ENCODE results near the gene CREB5.

Gene CREB5

DNA sequence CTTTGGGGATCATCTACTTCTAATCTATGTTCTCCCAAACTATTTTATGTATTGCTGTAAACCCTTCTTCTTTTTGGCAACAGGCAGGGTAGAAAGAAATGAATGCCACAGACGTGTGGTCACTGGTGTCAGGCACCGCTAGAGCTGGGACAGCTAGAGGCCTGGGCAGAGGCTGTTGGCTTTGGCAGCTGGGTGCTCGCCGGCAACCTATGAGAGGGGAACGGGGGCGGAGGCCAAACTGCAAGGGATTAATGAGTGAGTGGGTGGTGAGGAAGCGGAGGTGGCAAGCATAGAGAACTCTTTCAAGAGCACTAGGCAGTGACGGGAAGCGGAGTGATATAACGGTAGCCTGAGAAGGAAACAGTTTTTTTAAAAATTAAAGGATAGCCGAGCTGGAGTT lies 78.5 kb downstream of the CREB5 start:
- H3K36me3 ChIP-seq (ENCODE audit: control insufficient read depth, insufficient read depth, low read length): no peaks in the 10 kb centered on the region
- no peak overlapping the region for H3K4me3 ChIP-seq (ENCODE audit: extremely low read depth, insufficient read depth, low read length, poor library complexity, severe bottlenecking)
- H3K27ac ChIP-seq (ENCODE audit: low read depth, low read length, severe bottlenecking): no peak overlapping the region
- H3K4me1 ChIP-seq (ENCODE audit: control insufficient read depth, insufficient read depth, low read length, poor library complexity, severe bottlenecking): no peaks in the 10 kb centered on the region
- WGBS, 2 experiments (ENCODE audit: insufficient coverage in 2 of 2): 76 to 80% methylated on average over 9 to 11 of the region's 11 CpGs
- no peaks in the 10 kb centered on the region for H3K9me3 ChIP-seq (ENCODE audit: control insufficient read depth, low read length)

DNA sequence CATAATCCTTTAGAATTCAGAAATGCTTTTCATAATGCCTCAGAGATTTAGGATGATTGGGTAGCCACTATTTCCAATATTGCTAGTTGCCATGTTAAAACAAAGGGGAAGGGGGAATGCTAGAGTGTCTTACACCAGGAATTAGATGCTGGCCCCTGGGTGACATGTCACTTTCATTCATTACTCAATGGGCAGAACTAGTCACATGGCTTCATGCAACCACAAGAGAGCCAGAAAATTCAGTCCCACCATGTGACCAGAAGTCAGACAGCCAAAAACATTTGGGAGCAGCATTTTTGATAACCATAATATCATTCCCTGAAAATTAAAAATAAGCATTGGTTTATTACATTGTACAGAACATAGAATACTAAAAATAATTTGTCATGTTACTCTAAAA lies 81.2 kb downstream of the CREB5 start:
- H3K4me3 ChIP-seq (ENCODE audit: extremely low read depth, insufficient read depth, low read length, poor library complexity, severe bottlenecking): no peak overlapping the region
- no peaks in the 10 kb centered on the region for H3K36me3 ChIP-seq (ENCODE audit: control insufficient read depth, insufficient read depth, low read length)
- no peak overlapping the region for H3K27ac ChIP-seq (ENCODE audit: low read depth, low read length, severe bottlenecking)
- no peaks in the 10 kb centered on the region for H3K4me1 ChIP-seq (ENCODE audit: control insufficient read depth, insufficient read depth, low read length, poor library complexity, severe bottlenecking)
- H3K9me3 ChIP-seq (ENCODE audit: control insufficient read depth, low read length): no peaks in the 10 kb centered on the region

DNA sequence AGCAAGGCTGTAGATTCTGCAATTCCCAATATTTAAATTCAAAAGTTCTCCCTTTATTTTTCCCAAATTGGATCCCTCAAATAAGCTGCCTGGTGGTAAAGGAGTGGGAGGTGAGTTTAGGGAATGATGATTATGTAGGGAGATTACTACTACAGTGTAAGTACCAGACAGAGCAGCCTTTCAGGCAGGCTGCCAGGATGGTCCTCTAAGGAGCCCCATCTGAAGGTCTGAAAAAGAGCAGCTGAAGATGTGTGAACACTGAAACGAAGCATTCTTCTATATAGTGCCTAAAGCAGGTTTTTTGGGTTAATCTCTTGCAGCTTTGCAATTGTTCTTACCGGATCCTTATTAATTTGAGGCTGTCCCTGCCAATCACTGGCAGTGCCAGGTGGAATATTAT lies 84.7 kb downstream of the CREB5 start:
- H3K36me3 ChIP-seq (ENCODE audit: control insufficient read depth, insufficient read depth, low read length): no peaks in the 10 kb centered on the region
- H3K27ac ChIP-seq (ENCODE audit: low read depth, low read length, severe bottlenecking): no peak overlapping the region
- no peak overlapping the region for H3K4me3 ChIP-seq (ENCODE audit: extremely low read depth, insufficient read depth, low read length, poor library complexity, severe bottlenecking)
- H3K4me1 ChIP-seq (ENCODE audit: control insufficient read depth, insufficient read depth, low read length, poor library complexity, severe bottlenecking): no peaks in the 10 kb centered on the region
- 93% methylated on average over 2 of the region's 2 CpGs; no CpG with 5 or more reads in 1 of the 2 experiments for WGBS, 2 experiments (ENCODE audit: insufficient coverage in 2 of 2)
- H3K9me3 ChIP-seq (ENCODE audit: control insufficient read depth, low read length): no peaks in the 10 kb centered on the region

DNA sequence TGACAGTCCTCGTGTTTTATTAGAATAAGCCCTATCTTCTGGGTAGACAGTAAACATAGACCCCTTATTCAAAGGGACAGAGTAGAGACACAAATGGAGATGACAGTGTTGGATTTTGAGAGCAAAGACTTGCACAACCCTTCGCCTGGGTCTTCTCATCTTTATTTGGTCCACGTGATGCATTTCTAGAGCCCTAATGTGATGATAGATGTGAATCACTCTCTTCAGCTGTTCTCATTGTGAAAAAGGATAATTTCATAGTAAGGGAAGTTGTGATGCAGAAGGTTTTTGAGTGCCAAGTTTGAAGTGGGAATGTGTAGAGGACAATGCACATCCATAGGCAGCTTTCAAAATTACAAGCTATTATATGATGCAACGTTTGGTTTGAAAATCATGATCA lies 86.3 kb downstream of the CREB5 start:
- no peaks in the 10 kb centered on the region for H3K4me1 ChIP-seq (ENCODE audit: control insufficient read depth, insufficient read depth, low read length, poor library complexity, severe bottlenecking)
- no peaks in the 10 kb centered on the region for H3K36me3 ChIP-seq (ENCODE audit: control insufficient read depth, insufficient read depth, low read length)
- 98 to 100% methylated on average over 3 of the region's 4 CpGs for WGBS, 2 experiments (ENCODE audit: insufficient coverage in 2 of 2)

DNA sequence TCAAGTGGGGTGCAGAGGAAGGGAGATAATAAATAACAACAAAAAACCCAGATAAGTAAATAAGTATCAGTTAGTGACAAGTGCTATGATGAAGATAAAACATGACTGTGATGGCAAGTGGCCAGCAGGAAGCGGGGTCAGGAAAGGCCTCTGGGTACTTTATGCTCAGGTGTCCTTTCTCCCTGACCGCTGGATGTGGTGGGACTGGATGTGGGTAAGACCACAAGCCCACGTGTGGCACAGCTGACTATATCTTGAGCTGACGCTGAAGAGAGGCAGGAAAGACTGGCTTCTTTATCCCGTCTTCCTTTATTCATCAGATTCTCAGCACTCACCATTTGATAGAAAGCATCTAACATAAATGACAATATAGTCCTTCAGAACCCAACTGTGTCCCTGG lies 87.8 kb downstream of the CREB5 start:
- 71 to 75% methylated on average over 4 of the region's 5 CpGs for whole genome bisulfite sequencing, 2 experiments (ENCODE audit: insufficient coverage in 2 of 2)
- no peak overlapping the region for H3K4me3 ChIP-seq (ENCODE audit: extremely low read depth, insufficient read depth, low read length, poor library complexity, severe bottlenecking)
- no peaks in the 10 kb centered on the region for H3K9me3 ChIP-seq (ENCODE audit: control insufficient read depth, low read length)
- H3K36me3 ChIP-seq (ENCODE audit: control insufficient read depth, insufficient read depth, low read length): no peaks in the 10 kb centered on the region
- no peaks in the 10 kb centered on the region for H3K4me1 ChIP-seq (ENCODE audit: control insufficient read depth, insufficient read depth, low read length, poor library complexity, severe bottlenecking)
- H3K27ac ChIP-seq (ENCODE audit: low read depth, low read length, severe bottlenecking): no peak overlapping the region

More for the DNA sequence above, 86.3 kb downstream of the CREB5 start:
- Histone ChIP-seq H3K9me3 (ENCODE audit: control insufficient read depth, low read length) (no peaks in the 10 kb centered on the region), H3K4me3 (ENCODE audit: extremely low read depth, insufficient read depth, low read length, poor library complexity, severe bottlenecking) (no peak overlapping the region), H3K27ac (ENCODE audit: low read depth, low read length, severe bottlenecking) (no peak overlapping the region)

DNA sequence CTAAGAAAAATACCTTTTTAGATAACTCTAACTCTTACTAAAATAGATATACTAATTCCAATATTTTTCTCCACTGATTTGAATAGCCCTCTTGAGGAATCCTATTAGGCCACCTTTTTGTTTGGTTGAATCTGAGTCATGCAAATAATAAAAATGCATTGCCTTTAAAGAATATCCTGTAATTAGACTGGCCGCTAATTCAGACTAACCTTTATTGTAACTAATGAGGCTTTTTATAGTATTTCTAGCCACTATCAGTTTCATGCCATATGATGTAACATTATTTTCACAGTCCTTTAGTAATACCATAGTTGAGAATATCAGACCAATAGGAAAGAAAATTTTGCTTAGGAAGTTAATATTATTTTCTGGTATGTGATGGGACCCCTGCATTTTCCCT lies 90.1 kb downstream of the CREB5 start:
- no peaks in the 10 kb centered on the region for H3K36me3 ChIP-seq (ENCODE audit: control insufficient read depth, insufficient read depth, low read length)
- no CpG with 5 or more reads among the region's 1 CpG for WGBS, 2 experiments (ENCODE audit: insufficient coverage in 2 of 2)

DNA sequence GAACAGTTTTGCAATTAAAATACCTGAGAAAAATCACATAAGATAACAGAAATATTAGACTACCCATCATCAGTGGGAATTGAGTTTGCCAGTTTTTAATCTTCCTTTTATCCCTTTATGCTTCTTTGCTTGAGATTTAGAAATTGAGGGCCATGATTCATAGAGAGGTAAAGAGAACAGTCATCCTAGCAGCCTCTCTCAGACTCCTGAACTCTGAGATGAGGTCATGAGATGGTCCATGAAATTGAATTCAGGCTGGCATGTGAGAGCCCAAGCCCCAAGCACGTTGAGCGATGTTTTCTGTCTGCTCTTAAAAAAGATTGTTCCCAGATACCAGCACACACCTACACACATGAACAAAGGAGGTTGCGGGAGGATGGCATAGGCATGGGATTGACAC lies 91.1 kb downstream of the CREB5 start:
- WGBS, 2 experiments (ENCODE audit: insufficient coverage in 2 of 2): no CpG with 5 or more reads among the region's 3 CpGs
- no peaks in the 10 kb centered on the region for H3K36me3 ChIP-seq (ENCODE audit: control insufficient read depth, insufficient read depth, low read length)
- no peaks in the 10 kb centered on the region for H3K4me1 ChIP-seq (ENCODE audit: control insufficient read depth, insufficient read depth, low read length, poor library complexity, severe bottlenecking)
- H3K9me3 ChIP-seq (ENCODE audit: control insufficient read depth, low read length): no peaks in the 10 kb centered on the region
- H3K27ac ChIP-seq (ENCODE audit: low read depth, low read length, severe bottlenecking): no peak overlapping the region
- H3K4me3 ChIP-seq (ENCODE audit: extremely low read depth, insufficient read depth, low read length, poor library complexity, severe bottlenecking): no peak overlapping the region

More for the DNA sequence above, 90.1 kb downstream of the CREB5 start:
- H3K27ac ChIP-seq (ENCODE audit: low read depth, low read length, severe bottlenecking): no peak overlapping the region
- no peak overlapping the region for H3K4me3 ChIP-seq (ENCODE audit: extremely low read depth, insufficient read depth, low read length, poor library complexity, severe bottlenecking)
- H3K9me3 ChIP-seq (ENCODE audit: control insufficient read depth, low read length): no peaks in the 10 kb centered on the region
- H3K4me1 ChIP-seq (ENCODE audit: control insufficient read depth, insufficient read depth, low read length, poor library complexity, severe bottlenecking): no peaks in the 10 kb centered on the region

DNA sequence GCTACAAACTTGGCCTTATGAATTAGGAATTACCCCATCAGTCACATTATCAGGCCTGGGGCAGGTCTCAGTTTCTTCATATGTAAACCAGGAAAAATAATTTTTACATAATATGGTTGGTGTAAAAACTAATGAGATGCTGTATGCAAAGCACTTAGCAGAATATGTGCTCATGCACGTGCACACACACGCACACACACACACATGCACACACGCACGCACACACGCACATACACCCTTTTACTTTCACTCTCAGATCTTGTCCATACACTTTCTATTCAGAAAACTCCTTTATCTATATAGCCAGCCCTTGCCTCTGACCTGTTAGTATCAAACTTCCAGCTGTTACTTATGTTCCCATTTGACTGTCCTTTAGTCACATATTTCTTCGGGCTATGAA lies 92.7 kb downstream of the CREB5 start:
- Histone ChIP-seq H3K36me3 (ENCODE audit: control insufficient read depth, insufficient read depth, low read length) (no peaks in the 10 kb centered on the region), H3K4me1 (ENCODE audit: control insufficient read depth, insufficient read depth, low read length, poor library complexity, severe bottlenecking) (no peaks in the 10 kb centered on the region), H3K27ac (ENCODE audit: low read depth, low read length, severe bottlenecking) (no peak overlapping the region), H3K4me3 (ENCODE audit: extremely low read depth, insufficient read depth, low read length, poor library complexity, severe bottlenecking) (no peak overlapping the region), H3K9me3 (ENCODE audit: control insufficient read depth, low read length) (no peaks in the 10 kb centered on the region)
- WGBS, 2 experiments (ENCODE audit: insufficient coverage in 2 of 2): 74% methylated on average over 5 of the region's 6 CpGs

DNA sequence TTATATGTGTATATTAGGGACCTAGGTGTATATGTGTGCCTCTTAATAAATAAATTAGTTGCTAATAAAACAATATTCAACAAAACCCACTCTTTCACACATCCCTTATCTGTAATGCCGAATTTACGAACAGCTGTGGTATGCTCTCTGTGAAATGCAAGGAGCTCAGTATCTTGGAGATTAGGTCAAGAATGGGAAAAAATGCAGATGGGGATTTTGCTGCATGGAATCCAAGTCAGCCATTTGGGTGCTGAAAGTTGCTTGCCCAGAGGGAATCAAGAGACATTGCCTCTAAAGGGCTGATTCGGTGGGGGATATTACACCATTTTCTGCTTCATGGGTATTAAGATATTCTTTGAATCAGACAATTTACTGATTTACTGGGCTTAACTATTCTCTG lies 93.5 kb downstream of the CREB5 start:
- no CpG with 5 or more reads among the region's 3 CpGs for WGBS, 2 experiments (ENCODE audit: insufficient coverage in 2 of 2)
- Histone ChIP-seq H3K4me3 (ENCODE audit: extremely low read depth, insufficient read depth, low read length, poor library complexity, severe bottlenecking) (no peak overlapping the region), H3K9me3 (ENCODE audit: control insufficient read depth, low read length) (no peaks in the 10 kb centered on the region), H3K27ac (ENCODE audit: low read depth, low read length, severe bottlenecking) (no peak overlapping the region), H3K36me3 (ENCODE audit: control insufficient read depth, insufficient read depth, low read length) (no peaks in the 10 kb centered on the region), H3K4me1 (ENCODE audit: control insufficient read depth, insufficient read depth, low read length, poor library complexity, severe bottlenecking) (no peaks in the 10 kb centered on the region)

DNA sequence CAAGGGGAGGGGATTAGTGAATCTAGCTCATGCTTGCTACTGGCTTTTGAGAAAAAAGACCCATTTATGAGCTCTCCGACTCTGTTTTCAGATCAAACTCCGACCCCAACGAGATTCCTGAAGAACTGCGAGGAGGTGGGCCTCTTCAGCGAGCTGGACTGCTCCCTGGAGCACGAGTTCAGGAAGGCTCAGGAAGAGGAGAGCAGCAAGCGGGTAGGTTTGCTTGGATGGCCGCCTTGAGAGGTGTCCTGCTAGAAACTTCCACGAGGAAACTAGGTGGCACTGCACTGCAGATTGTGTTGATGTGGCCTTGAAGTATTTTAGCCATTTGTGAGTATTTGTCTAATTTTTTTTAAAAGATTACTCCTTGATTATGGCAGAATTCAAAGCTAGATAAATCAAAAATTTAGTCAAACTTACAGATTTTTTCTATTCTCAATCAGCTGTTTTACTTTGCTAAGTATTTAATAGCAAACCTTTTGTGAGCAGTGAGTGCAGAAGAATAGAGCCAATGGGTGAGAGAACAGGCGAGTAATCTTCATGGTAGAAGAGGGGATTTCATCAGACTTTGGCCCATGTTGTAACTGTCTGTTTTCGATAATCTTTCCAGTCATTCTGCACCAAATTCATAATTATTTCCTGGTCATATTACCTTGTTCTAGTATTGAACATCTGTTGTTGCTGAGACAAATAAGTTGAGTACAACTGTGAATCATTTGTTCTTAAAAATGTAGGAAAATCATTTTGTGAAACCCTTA lies 95.4 kb downstream of the CREB5 start:
- Histone ChIP-seq H3K9me3 (ENCODE audit: control insufficient read depth, low read length) (no peaks in the 10 kb centered on the region), H3K4me3 (ENCODE audit: extremely low read depth, insufficient read depth, low read length, poor library complexity, severe bottlenecking) (no peak overlapping the region), H3K4me1 (ENCODE audit: control insufficient read depth, insufficient read depth, low read length, poor library complexity, severe bottlenecking) (no peaks in the 10 kb centered on the region), H3K27ac (ENCODE audit: low read depth, low read length, severe bottlenecking) (no peak overlapping the region), H3K36me3 (ENCODE audit: control insufficient read depth, insufficient read depth, low read length) (no peaks in the 10 kb centered on the region)
- 89 to 93% methylated on average over 7 to 9 of the region's 11 CpGs for WGBS, 2 experiments (ENCODE audit: insufficient coverage in 2 of 2)

DNA sequence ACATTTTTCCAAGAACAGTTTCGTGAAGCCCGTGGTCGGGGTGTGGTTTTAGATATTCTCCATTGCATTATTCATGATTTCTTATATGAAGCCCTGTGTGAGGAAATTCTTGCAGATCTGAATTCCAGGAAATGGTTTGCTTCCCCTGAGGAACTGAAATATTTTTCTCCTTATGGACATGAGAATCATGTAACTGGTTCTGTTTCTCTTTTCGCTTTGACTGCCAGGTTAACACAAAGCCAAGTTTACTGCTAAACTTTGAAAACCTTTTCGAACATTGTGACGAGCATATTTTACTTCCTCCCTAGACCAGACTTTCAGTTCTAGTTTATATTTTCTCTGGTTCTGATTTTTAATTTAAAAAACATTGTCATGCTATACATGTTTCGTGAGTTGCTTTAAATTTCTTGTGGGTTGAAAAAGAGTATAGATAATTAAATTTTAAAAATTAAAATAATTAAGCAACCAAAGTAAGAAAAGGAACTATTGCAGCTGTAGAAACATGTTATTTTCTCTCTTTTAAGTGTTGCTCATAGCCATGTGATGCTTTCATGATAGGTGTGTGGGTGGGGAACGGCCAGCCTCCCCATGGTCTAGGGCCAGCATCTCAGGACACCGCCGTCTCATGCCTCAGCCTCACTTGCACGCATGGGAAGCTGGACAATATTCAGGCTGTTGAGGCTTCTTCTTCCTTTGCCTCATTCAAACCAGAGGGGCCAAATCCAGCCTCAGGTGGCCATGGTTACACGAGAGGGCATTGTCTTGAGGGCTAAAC lies 97.1 kb downstream of the CREB5 start:
- Histone ChIP-seq H3K9me3 (ENCODE audit: control insufficient read depth, low read length) (no peaks in the 10 kb centered on the region), H3K4me3 (ENCODE audit: extremely low read depth, insufficient read depth, low read length, poor library complexity, severe bottlenecking) (no peak overlapping the region), H3K27ac (ENCODE audit: low read depth, low read length, severe bottlenecking) (no peak overlapping the region), H3K36me3 (ENCODE audit: control insufficient read depth, insufficient read depth, low read length) (peaks cover 2% of the 10 kb centered on the region), H3K4me1 (ENCODE audit: control insufficient read depth, insufficient read depth, low read length, poor library complexity, severe bottlenecking) (no peaks in the 10 kb centered on the region)
- 84 to 88% methylated on average over 4 to 6 of the region's 12 CpGs for WGBS, 2 experiments (ENCODE audit: insufficient coverage in 2 of 2)
